ENCODE results near the gene KCNJ14.

DNA sequence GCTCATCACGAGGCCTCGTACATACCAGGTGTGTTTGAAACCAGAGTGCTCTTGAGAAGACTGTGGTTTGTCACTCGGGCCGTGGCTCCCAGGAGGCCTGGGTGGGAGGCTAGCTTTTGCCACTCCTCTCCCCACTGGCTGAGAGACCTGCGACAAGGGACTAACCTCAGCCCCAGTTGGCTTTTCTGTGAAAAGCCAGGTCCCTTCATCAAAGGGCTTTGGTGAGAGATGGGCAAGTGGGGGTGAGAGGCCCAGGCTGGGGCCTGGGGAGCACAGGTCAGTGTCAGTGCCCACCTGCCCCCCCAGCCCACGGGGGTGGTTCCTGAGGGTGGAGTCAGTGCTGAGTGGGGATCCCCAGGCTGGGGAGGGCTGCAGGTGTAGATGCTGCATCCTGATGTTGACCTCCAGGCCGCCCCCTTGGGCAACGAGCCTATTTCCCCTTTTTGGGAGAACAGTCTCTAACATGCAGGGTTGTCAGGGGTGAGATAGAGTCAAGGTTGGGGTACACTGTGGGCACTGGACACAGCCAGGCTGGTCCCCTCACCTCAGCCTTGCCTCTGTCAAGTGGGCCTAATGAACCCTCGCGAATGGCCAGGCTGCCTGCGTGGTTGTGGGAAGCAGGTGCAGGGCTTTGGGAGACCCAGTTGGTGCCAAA is 661 bp downstream of the KCNJ14 start:
- TF ChIP-seq POLR2AphosphoS5 (IDR thresholded peaks at IDR 0.05; ENCODE audit: insufficient read depth in 1 of 2, low read depth in 1 of 2) (no peak), POLR2A (IDR thresholded peaks at IDR 0.05) (no peak), CTCF (IDR thresholded peaks at IDR 0.05) (no peak)

Data from vagina (tissue), 2 donors.